ENCODE measurements around the gene IL17REL.

The IL17REL gene

GRCh38 chr22:50012211-50013181 is at the start of gene IL17REL:
Gene IL17REL, minus strand, starts transcription at chr22:50012765. Its CDS starts 119 bp downstream, at chr22:50012646.
- no peak for DNase-seq (ENCODE audit: low read depth)

GRCh38 chr22:50061824-50062355 is 49.3 kb upstream of the IL17REL start:
- DNase-seq (ENCODE audit: low read depth): no peak

- no peak for DNase-seq (ENCODE audit: low read depth)
Measured at GRCh38 chr22:50061141-50061823, 48.7 kb upstream of the IL17REL start.

- DNase-seq (ENCODE audit: low read depth): no peak
Measured at GRCh38 chr22:50060441-50061140, 48.0 kb upstream of the IL17REL start.

DNA sequence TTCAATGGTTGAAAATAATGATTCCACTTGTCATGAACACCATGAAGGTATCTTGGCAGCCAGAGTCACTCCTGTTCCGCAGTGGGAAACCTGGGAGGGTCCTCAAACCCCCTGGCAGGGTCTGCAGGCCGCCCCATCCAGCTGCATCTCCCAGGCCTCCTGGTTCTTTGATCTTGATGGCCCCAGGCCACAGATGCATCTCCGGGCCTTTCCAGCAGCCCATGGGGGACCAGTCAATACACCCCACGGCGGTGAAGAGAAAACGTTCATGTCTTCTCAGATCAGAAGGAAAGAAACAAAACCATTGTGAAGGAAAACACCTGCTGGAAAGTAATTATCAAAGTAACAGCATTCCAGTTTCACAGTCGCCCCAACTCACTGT is 47.3 kb upstream of the IL17REL start:
- DNase-seq (ENCODE audit: low read depth): no peak

DNA sequence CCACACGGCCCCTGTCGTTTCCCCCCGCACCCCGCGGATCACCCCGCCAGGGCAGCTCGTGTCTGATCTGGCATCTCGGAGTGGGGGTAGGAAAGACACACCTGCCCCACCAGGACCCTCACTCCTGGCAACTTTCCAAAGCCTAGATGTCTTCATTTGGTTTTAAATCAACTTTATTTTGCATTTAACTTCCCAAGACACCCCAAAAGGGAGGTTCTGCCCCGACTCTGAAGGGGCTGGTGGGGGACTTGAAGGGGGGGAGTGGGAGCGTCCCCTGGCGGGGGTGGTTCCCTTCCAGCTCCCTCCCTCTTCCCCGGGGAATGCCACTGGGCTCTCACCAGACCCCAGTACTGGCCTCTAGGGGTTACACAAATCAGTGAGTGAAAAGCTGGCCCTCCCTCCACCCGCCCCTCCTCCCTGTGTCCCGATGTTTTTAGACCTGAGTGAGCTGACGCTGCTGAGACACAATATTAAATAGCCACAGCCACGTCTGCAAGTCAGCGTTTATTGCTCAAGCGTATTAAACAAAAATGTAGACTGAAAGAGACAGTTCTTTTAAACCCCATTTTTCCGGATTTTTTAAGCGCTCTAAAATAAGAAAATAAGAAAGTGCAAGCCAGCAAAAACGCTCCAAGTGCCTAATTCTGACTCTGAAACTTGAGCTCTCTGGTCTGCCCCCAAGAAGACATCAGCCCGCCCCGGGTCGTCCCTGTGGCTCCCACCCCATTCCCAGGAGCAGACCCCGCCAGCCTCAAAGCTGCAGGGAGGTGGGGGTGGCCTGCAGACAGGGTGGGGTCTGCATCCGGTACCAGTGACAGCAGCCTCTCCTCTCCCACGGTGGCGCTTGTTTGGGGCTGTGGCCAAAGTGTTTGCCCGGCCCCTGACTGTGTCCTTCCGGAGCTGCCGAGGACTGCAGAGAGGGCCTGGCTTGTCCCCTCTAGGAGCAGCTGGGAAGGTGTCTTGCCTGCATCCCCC is 46.6 kb upstream of the IL17REL start:
- DNase-seq (ENCODE audit: low read depth): no peak

GRCh38 chr22:50058061-50058905 is 45.7 kb upstream of the IL17REL start, which contains the start of gene TTLL8:
Gene TTLL8, minus strand, starts transcription at chr22:50058298.
- DNase-seq (ENCODE audit: low read depth): no peak

- no peak for DNase-seq (ENCODE audit: low read depth)
Measured at GRCh38 chr22:50057278-50058060, 44.9 kb upstream of the IL17REL start.

DNA sequence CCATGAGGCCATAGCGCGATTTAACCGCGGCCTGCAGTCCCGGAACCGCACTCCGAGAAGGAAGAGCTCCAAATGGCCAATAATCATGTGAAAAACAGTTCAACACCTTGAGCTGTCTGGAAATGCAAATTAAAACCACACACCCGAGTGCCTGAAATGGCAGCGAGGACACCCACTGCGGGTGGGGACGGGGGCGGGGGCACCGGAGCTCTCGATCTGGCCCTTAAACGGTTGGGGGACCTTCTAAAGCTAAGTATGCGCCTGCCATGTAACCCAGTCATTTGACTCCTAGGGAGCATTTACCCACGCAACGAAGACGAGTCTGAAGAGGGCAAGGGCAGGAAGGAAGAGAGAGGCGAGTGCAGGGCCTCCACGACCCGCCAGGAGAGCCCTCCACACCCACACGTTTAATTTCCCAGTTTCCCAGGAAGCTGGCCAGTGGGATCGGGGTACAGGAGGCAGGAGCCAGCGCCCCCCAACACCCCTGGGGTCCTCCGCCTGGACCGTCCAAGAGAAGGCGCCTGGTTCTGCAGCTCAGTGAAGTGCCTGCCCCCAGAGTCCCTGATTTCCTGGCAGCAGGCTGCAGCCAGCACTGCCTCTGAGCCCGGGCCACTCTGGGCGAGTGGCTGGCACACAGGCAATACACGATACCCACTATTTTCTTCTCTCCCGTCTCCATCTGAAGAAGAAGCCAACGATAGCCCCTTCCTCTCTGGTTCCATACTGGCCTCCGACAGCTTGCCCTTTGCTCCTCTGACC is 43.8 kb upstream of the IL17REL start:
- DNase-seq (ENCODE audit: low read depth): no peak

GRCh38 chr22:50053861-50054260 is 41.3 kb upstream of the IL17REL start:
- no peak for DNase-seq (ENCODE audit: low read depth)

GRCh38 chr22:50051930-50052329 is 39.4 kb upstream of the IL17REL start:
- no peak for DNase-seq (ENCODE audit: low read depth)

DNA sequence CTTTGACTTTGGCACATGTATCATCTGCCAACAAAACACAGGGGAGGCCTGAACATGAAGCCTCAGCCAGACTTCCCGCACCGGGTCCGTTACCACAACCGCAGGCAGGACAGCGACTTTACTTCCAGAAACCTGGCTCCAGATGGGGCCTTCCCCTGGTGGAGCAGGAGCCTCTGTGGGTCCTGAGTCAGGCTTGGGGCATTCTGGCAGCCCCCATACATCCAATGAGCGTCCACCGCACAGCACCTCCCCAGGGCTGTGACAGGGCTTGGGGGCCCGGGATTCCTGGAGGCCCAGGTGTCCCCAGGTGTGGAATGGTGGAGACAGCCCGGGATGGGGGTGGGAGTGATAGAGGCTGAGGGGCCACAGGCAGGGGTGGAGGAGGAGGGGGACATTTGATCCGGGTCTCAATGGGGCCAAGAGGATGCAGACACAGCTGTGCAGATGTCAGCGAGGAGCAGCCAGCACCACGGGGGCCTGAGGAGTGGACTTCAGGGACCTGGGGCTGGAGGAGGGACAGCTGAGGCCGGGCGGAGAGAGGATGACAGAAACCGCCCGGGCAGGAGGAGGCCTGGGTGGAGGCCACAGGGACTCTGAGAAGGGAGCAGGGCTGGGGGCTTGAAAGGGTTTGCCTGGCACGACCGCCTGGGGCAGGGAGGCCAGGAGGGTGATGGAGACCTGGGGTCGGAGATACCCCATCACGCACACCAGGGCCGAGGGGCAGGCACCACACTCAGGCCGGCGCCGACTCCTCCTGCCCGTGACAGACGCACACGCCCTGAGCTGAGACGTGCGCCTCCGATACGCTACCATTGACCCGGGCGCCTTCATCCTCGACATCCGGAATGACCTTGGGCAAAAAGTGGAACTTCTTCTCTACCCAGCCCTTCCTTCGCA is 37.0 kb upstream of the IL17REL start:
- DNase-seq (ENCODE audit: low read depth): no peak

DNA sequence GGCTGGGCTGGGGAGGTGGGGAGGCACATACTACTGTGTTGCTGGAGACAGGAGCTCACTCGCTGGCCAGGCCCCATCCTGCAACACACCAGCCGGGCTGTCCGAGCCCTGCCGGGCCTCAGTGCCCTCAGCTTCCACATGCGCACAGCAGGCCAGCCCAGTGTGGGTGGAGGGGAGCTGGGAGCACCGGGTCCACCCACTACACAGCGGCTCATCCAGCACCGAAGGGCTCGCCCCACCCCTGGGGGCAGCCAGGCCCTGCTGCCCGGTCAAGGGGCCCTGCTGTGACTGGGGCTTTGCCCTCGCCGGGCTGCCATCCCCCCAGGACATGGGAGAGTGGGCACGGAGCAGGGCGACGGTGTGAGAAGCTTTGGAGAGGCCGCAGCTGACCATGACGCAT is 36.3 kb upstream of the IL17REL start:
- no peak for DNase-seq (ENCODE audit: low read depth)

DNA sequence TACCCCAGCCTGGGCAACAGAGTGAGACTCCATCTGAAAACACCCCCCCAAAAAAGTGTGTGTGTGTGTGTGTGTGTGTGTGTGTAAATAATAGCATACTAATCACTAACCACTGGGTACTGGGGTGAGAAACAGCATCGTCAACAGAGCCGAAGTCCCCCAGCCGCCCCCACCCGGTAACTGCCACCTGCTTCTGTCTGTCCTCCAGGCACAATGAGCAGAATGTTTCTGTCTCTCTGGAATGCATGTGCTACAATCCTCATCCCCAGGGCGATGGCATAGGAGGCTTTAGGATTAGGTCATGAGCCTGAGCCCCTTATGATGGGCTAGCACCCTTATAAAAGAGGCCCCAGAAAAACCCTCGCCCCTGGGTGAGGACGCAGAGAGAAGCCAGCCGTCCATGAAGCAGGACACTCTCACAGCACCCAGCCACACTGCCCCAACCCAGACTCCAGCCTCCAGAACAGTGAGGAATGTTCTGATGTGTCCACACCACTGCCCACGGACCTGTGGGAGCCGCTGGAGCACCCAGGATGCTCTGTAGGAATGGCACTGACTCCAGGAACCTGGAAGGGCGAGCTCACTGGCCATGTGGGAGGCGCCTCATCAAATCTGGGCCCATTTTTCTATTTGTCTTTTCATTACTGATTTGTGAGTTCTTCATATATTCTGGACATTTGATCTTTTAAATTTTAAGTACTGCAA is 35.6 kb upstream of the IL17REL start:
- no peak for DNase-seq (ENCODE audit: low read depth)

GRCh38 chr22:50047346-50047745 is 34.8 kb upstream of the IL17REL start:
- DNase-seq (ENCODE audit: low read depth): no peak

DNA sequence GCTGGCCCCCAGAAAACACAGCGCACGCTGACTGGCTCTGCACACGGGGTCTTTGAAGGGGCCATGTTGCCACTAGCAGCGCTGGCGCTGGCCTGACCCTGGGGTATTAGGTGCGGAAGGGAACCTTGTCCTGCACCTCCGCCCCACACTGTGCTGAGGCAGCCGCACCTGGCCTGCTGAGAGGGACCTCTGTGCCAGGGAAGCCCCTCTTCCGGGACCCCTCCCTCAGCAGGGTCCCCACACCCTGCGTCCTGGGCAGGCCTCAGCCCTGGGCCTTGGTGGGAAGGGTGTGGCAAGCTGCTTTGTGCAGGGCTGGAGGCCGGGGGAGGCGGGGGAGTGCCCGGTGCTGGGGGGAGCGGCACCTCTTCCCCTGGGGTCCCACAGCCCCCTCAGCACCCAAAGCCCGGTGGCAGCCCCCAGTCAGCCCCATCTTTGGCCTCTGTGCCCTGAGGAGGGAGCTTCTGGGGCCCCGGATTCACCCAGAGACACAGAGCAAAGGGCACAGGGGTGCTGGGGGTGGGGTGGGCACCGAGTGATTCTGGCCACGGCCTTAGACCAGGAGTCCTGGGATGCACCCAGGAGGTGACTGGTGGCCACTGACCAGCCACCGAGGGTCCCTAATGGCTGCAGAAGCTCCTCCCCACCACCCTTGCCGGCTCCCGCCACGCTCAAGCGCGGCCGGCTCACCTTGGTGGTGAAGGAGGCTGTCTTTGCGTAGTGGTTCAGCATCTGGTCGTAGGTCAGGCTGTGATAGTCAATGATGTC is 34.1 kb upstream of the IL17REL start:
- no peak for DNase-seq (ENCODE audit: low read depth)

Measured in stimulated activated CD8-positive, alpha-beta memory T cell treated with anti-CD3 and anti-CD28 coated beads, Interleukin-4, amount 100 ng/mL, for 24 hours (primary cell).